Anterior cingulate cortex (tissue), 58 donors: Measurements from ENCODE around the gene ZFHX2.

ENCODE experiments used
- DNase-seq, 58 donors: peaks; one replicate each; lab custom pipeline; 2025; lab: John Stamatoyannopoulos, UW

The ZFHX2 gene

DNA sequence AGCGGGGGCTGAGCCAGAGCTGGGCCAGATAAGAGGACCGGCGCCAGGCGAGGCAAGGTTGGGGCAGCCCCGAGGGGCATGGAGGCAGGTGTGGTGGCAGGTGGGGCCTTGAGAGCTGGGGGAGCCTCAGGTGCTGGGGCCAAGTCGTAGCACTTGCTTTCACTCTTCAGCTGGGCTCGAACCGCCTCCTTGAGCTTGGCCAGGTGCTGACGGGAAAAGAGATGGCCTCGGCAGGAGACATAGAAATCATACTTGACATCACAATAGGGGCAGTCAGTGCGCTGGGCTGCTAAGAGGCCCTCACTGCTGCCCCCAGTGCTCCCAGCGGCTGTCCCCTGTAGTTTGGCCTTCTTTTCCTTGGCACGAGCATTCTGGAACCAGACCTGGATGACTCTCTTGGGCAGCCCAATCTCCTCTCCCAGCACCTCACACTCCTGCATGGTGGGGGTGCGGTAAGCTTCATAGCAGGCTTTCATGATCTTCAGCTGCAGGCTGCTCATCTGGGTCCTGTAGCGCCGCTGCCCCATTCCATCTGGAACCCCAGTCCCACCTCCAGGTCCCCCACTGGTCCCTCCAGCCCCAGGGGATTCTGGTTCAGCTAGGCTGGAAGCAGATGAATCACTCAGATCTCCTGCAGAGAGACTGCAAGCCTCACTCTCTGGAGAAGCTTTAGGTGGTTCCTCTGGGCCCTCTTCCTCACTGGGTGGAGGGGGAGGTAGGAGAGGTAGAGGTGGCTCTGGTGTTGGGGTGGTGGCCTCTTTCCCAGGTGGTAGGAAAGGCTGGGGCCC is 28.1 kb downstream of the ZFHX2 start:
- DNase-seq, result no peak

DNA sequence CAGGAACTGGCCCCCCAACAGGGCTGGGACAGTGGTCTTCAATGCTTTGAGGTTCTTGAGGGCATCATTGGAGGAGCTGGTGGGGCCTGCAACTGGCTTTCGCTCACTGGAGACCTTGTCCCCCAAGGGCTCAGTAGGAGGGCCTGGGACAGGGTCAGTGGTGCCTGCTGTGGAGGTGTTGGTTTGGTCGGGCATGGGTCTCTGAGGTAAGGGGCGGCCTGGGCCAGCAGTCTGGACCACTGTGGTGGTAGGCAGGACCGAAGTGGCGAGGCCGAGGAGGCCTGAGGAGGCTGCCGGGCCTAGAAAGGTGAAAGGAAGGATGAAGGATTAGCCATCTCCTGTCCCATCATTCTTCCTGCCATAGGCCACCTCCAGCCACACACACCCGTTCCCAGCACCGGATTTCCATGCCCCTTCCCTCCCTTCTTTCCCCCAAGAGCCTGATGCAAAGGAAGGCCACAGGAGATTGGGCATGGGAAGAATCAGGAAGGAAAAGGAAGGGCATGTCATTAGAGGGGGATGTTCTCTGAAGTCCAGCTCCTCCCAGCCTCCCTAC is 28.8 kb downstream of the ZFHX2 start:
- DNase-seq, result no peak

DNA sequence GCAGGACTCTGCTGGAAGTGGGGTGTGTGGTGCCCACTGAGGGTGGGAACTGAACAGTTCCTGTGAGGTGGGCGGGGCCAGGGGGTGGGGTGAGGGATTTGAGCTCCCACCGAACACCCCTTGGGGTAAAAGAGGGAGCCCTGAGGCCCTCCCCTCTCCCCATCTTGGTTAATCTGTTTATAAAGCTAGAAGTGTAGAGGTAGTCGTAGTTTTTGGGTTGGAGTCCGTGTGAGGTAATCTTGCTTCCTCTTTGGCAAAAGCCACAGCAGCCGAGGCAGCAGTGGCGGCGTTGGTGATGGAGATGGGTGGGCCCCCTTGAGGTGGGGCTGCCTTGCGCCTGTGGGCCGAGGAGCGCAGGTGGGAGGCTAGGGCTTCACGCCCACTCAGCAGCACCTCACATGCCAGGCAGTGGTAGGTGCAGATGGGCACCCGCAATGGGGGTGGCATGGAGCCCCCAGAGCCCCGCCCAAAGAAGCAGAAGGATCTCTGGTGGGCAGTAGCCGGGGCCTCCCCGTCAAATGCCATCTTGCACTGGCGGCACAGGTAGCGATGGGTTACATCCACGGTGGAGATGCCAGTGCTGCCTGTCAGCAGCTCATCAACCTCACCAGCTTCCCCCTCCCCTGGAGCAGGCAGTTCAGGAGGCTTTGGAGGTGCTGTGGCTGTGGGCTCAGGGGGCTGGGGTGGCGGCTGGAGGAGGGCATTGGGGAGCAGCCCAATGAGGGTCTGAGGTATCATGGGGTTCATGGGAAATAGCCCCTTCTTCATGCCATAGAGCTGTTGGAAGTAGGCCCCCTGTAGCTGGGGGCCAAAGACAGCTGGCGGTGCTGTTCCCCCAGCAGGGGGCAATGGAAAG is 29.6 kb downstream of the ZFHX2 start:
- peak in 1 of 58 donors; percentile 53 for DNase-seq

DNA sequence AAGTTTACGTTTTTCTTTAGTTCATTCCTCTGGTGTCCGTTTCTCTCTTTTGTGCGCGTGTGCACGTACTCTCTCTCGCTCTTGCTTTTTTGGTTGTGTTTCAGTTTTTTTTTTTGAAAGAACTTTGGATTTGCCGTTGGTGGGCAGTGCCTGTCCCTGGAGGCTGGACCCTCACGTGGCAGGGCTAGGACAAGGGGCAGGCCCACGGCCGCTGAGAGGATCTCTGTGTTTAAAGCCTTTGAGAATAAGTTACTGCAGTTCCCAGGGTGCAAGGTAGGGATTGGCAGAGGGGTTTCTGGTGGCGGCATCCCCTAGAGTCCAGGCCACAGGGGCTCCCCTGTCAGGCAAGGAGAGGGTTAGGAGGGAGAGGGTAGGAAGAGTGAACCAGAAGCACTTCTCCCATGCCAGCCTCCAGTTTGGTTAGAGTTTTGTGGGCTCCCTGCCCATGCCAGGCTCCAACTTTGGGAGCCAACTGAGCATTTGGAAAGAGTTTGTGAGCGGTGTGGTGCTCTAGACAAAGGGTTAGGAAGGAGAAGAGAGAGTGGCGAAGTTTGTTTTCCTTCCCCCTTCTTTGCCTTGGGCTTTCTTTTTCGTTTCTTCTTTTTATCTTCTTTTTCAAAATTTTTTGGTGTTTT is 30.5 kb downstream of the ZFHX2 start:
- DNase-seq, result peak in 15 of 58 donors; percentile 14 to 62 (median 50)

DNA sequence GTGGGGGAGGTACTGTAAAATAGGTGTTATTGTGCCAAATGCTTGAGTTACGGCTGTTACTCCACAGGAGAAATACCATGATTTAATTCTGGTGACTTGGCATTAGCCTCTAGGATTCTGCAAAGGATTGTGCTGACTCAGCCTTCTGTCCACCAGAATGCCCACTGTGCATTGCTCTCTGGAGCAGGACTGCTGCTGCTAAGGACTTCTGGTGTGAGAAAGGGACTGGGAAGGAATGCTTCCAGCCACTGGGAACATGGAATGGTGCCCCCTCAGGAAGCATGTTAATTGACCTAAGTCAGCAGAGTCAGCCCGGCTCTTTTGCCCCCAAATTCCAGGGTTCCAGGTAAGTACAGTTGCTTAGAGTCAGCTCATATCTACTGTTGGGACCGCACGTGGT is 32.9 kb downstream of the ZFHX2 start:
- DNase-seq, result no peak

DNA sequence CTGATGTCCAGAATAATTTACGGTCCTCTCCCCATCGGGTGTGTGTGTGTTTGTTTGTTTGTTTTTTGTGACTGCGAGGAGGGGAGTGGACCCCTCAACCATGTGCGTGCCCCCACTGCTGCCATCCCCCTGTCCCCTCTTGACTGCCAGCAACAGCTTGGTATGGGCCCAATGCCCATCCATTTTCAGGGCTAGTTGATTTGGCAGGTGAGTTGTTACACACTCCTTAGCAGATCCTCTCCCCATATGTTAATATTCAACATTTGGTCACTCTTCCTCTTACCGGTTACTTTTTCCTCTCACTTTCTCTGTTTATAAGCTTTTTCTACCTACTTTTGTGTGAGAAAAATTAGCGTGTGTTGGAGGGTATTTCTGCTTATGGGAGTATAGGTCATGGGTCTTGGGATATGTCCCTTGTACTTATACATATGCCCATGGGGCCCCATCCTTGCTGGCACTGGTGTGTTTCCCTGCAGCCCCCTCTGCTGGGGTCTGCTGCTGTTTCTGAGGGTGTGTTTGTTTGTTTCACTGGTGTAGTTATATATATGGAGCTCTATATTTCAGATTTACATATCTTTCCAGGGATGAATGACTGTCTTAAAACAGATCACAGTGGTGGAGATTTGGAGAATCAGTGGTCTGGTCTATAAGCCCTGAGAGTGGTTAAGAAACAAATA is 33.8 kb downstream of the ZFHX2 start:
- no peak for DNase-seq

DNA sequence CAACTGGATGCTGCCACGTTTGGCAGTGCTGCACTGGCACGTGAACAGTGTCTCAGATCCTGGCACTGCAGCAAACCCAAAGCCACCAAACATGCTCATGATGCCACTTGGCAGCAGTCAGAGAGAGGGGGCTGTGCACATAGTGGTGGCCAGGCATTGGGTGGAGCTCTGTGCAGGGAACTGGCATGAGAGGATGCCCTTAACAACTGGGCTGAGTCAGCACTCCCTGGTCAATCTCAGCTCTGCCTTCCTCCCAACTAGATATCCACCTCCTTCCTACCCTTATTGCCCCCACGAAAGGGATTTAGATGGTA is 37.0 kb downstream of the ZFHX2 start:
- peak in 42 of 58 donors; percentile 28 to 87 (median 65) for DNase-seq

DNA sequence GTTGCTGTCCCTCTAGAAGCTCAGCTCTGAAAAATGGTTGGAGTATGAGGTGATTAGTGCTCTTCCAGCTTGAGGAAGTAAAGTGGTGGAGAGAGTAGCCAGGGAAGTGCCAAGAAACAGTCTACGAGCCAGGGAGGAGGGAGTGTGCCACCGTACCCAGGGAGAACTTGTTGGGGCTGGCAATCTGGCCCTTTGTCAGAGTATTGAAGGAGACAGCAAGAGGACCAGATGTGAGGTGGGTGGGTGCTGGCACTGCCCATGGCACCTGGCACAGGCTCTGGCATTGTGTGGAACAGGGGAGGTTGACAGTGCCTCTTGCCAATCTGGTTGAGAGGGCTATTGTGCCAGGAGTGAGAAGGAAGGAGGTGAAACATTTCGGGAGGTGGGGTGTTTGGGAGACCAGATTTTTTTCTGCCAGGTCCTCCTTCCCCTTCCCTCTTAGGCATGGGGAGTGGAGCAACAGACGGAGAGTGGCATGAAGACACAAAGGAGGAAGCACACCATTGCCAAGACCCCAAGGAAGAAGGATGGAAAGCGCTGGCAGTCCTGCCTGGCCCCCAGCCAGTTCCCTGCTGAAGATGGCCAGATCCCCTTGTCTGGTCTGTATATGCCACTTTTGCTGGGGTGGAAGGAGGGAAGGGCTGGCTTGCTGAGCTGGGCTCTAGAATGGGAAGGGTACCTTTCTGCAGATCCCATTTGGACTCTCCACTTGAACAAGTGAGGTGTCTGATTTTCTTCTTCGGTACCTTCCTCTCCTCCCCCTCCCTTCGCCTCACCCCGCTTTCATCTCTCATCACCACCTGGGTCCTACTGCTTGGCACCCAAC is 37.5 kb downstream of the ZFHX2 start:
- peak in 53 of 58 donors; percentile 41 to 91 (median 72) for DNase-seq

DNA sequence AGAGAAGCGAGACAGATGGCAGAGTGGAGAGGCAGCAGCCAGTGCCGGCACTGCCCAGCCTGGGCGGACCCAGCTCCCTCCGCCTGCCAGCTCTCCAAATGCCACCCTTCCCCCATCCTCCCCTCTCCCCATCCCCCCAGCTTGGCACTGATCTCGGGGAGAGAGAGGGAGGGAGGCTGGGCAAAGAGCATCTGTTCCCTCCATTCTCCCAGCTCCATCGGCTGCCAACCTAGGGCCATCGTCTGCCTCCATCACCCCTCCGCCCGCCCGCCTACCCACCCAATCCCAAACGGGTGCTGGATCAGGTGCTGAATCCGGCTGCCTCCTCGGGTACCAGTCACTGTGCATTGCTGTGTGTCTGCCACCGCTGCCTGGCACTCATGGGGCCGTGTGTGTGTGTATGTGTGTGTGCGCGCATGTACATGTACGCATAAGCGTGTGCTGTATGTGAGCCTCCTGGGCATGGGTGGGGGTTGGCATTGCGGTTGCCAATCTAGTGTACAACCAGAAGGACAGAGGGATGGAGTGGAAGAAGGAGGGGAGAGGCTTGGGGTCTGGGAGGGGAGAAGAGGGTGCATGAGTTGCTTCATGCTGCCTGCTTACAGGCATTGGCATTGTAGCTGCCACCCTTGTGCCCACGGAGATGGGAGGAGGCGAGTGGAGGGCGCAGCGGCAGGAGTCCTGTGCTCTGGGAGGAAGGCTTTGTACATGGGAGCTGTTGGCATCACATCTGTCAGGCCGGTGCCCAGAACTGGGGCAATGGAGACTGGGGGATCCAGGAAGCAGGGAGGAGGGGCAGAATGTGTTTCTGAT is 38.4 kb downstream of the ZFHX2 start:
- peak; percentile 61 to 95 (median 88) for DNase-seq

DNA sequence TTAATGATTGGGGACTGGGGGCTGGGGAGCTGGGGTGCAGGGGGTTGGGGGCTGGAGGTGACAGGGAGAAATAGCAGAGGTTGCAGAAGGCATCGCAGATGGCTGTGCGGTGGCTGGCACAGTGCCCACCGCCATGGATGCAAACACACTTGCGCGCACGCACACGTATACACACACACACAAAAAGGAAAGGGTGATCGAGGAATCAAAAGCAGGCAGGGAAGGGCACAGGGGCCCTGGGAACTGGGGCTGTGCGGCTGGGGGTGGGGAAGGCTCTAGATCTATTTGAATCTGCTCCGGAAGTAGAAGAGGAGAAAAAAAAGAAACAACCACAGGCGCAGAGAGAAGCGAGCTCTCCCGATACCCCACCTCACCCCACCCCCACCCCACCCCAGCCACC is 39.4 kb downstream of the ZFHX2 start:
- peak in 21 of 58 donors; percentile 22 to 69 (median 40) for DNase-seq

DNA sequence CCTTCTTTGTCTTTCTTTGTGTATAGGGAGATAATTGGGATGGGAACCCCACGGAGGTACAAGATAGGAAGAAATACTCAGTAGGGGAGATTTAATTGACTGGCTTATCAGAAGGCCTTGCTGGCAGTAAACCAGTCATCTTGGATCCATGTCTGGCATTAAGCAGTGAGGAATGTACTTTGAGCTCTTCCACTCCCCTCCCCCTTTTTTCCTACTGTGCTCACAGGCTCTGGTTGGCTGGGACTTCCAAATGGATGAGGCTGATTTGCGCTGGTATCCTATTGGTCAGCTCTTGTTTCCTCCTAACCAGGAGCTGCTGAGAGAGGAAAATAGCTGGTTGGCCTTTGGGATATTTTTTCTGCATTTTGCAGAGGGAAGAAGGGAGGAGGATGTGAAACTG is 57.3 kb downstream of the ZFHX2 start:
- peak in 3 of 58 donors; percentile 10 to 26 (median 25) for DNase-seq

DNA sequence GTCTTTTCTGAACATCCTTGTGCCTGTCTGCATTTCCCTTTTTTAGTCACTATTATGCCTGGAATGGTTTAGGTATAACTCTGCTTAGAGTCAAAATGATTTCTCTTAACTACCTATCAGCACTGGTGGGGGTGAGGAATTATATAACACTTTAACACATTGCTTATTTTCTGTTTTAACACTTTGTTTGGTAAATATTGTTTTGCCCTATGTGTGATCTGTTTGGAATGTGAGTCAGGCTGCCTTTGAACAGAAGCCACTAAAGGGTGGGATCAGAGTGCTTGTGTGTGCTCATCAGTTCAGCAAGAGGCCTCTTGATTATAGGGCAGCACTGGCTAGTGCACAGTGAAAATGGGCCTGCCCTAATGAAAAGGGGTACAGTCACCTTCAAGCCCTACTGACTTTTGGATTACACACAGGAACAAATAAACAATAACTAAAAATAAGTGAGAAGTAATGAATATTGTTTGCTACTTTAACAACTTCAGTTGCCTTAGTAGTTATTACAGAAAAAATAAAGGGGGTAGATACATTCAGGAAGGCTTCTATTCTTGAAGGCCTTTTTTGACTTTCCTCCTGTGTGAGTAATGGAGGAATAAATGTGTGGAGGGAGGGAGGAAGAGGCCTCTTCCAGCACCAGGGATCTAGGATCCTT is 58.8 kb downstream of the ZFHX2 start:
- no peak for DNase-seq

DNA sequence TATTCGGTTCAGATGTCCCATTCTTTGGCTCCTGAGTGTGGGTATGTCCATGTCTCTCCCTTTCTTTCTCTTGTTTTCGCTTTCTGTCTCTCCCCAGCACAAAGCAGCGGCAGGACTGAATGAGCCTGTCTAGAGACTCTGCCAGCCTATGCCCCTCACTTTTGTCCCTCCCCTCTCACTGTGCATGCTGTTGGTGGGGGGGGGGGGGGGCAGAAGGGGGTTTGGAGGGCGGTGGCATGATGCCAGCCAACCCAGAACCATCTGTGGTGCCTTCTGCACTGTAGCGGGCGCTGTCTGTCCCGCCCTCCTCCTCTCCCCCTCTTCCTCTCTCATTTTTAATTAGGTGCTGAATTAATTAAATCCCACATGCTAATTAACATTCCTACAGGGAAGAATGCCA is 64.3 kb downstream of the ZFHX2 start:
- peak in 28 of 58 donors; percentile 10 to 55 (median 20) for DNase-seq

DNA sequence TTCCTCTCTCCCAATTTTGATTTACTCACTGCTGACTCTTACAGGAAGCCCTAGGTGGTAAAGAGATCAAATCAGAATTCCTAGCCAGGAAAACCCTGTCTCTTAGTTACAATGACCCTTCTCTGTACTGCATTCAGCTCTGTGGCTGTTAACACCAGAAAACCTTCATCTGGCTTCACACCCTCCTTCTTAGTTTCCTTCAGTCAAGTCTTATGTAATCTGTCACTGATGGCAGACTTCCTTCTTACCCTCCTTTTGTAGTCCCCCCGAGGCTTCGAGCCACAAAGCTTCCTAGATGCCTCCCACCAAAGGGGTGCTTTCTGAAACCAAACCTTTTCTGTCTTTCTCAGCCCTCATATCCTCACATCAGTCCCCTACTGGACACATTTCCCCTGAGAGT is 65.5 kb downstream of the ZFHX2 start:
- DNase-seq, result peak in 1 of 58 donors; percentile 5

DNA sequence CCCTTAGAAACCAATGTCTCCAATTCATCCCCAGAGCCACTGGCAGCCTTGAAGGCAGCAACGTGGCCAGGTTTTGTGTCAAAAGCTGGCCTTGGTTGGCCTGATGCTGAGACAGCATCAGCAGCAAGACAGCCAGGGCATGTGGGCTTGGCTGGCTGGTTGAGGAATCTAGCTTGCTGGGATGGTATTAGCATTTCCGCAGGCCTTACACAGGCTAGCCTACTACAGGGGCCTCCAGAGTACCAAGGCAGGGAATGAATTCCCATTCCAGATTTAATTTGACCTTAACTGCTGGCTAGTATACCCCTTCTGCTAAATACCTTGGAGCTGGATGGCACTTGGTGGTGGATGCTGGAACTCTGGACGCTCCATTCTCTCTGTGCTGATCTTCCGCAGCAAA is 66.2 kb downstream of the ZFHX2 start:
- DNase-seq, result no peak

DNA sequence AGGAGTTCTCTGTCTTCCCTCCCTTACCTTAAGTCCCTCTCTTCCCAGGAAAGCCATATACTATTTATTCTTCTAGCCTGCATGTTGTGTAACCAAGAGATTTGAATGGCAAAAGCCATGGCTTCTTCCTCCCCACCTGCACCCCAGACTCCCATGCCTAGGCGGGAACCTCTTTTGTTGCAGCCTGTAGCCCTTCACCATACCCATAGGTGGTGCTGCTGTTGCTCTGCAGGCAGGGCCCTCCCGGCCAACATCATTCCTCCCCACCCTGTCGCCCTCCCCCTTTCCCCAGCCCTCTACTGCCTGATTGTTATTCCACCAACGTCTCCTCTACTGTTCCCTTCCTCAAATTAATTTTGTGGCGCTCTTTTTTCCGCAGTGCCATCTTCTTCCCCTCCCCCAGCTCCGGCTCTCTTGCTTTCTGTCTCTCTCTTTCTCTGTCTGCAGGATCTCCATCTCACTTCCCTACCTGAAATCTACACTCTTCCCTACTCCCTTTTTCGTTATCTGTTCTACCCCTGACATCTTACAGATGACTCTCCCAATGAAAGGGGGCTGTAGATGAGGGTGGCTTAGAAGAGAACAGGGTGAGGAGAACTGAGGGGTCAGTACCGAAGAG is 68.2 kb downstream of the ZFHX2 start:
- DNase-seq, result peak in 56 of 58 donors; percentile 21 to 89 (median 71)

DNA sequence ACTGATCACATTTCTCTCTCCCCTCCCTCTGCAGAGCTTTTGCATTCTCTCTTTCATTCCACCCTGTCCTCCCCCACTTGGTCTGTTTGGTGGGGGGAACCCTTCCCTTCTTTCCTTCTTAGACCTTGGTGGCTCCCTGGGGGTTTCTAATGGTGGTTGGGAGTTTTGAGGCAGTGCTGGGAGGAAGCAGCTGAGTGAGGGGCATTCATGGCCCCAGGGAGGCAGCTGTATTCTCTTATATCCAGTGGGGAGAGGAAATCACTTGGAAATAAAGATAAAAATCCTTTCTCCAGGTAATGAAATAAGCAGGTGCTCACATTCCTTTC is 68.8 kb downstream of the ZFHX2 start:
- no peak for DNase-seq
